GM19324 (cell line): Measurements from ENCODE around the gene PELI2.

ENCODE experiments used
- ATAC-seq: cut with Tn5 transposase; IDR thresholded peaks from one replicate; pipeline ENCODE4 v1.9.1; 2021; ENCODE audit warnings: mild to moderate bottlenecking, moderate library complexity; ENCODE audit not compliant: unreplicated experiment, low FRiP score

The PELI2 gene

GRCh38 chr14:56118611-56119181 lies 485 bp downstream of the PELI2 start:
- peak; percentile 7 for ATAC-seq

- peak; percentile 33 for ATAC-seq
Measured at GRCh38 chr14:56119201-56119981, 1.2 kb downstream of the PELI2 start.

GRCh38 chr14:56120091-56120691 lies 2.0 kb downstream of the PELI2 start:
- ATAC-seq: no peak

GRCh38 chr14:56121816-56122215 lies 3.6 kb downstream of the PELI2 start:
- ATAC-seq: no peak

- ATAC-seq: no peak
Measured at GRCh38 chr14:56122301-56122700, 4.1 kb downstream of the PELI2 start.

GRCh38 chr14:56124327-56124726 lies 6.1 kb downstream of the PELI2 start:
- no peak for ATAC-seq

- ATAC-seq: no peak
Measured at GRCh38 chr14:56125772-56126636, 7.8 kb downstream of the PELI2 start.

- ATAC-seq: no peak
Measured at GRCh38 chr14:56126637-56126913, 8.4 kb downstream of the PELI2 start.

GRCh38 chr14:56127156-56127555 lies 8.9 kb downstream of the PELI2 start:
- no peak for ATAC-seq

- no peak for ATAC-seq
Measured at GRCh38 chr14:56129092-56129491, 10.9 kb downstream of the PELI2 start.

GRCh38 chr14:56129933-56130332 lies 11.7 kb downstream of the PELI2 start:
- ATAC-seq: no peak

GRCh38 chr14:56131004-56131864 lies 13.0 kb downstream of the PELI2 start:
- ATAC-seq: no peak

GRCh38 chr14:56131865-56132833 lies 13.9 kb downstream of the PELI2 start:
- ATAC-seq: no peak

GRCh38 chr14:56133547-56133946 lies 15.3 kb downstream of the PELI2 start:
- ATAC-seq: no peak

GRCh38 chr14:56135001-56135400 lies 16.8 kb downstream of the PELI2 start:
- no peak for ATAC-seq

GRCh38 chr14:56135668-56136067 lies 17.5 kb downstream of the PELI2 start:
- no peak for ATAC-seq

GRCh38 chr14:56136571-56137452 lies 18.6 kb downstream of the PELI2 start:
- ATAC-seq: no peak

- ATAC-seq: no peak
Measured at GRCh38 chr14:56137453-56137807, 19.2 kb downstream of the PELI2 start.
